Right lobe of liver (tissue), 4 donors: ENCODE results near the gene FAM3C.

Experiments used
- CTCF ChIP-seq, 4 donors: fragments of 200-600 bp in 3 of 4; fragments of 450-650 bp in 1 of 4; IDR thresholded peaks; one replicate each; pipeline versions ENCODE4 v1.5.1 to v1.8.0; 2016 to 2022; ENCODE audit warnings: antibody characterized with exemption in 4 of 4, mild to moderate bottlenecking in 2 of 4
- POLR2A ChIP-seq: fragments of 450-650 bp; IDR thresholded peaks from one replicate; pipeline ENCODE4 v1.6.1; 2017; ENCODE audit warnings: antibody characterized with exemption, mild to moderate bottlenecking
- donor health status: DM: no; HTN: no; CAD: no.
- donor health status: DM: no; HTN: no; CAD: no.
- donor health status: DM: no; HTN: yes; CAD: no.

DNA sequence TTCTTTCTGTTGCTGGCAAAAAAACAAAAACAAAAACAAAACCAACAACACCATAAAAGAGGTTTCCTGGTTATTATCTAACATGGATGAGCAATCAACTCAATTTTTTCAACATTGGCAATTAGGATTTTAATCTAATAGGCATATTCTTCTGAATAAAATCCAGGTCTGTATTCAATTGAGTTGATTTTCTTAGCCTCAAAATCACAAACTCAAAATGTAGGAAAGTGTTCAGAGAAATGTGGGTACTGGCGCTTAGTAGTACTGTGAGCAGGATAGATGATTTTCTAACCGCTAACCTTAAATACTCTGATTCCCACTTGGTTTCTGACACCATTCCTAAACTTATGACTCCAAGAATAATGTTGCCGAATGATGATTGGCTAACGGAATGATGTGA lies 61.7 kb downstream of the FAM3C start:
- no peak for TF ChIP-seq CTCF (IDR thresholded peaks at IDR 0.05)
- TF ChIP-seq POLR2A = no peak
